ENCODE measurements around the gene MISP3. TPM values are rescaled to one million over a fixed set of nuclear protein-coding genes. Genes with fewer than 3 reads are reported as not detected.

MISP3 gene
- total RNA-seq, 1 experiment from 2014 or later = 3.2 TPM

DNA sequence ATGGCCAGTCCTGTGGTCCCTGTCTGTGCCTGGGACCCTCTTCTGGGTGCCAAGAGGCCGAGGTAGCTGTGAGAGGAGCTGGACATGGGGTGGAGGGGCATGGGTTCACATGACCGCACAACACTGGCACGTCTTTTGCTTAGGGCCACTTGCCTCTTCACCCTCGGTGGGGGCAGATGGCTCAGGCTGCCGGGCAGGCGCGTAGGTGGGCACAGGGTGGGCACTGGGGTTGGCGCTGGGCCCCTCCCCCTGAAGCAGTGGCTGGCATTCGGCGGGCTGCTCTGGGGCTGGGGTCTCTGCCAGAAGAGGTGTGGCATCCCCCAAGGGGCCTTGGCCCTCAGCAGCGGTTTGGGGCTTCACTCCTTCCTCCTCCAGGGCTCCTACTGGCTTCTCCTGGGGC, 19.1 kb upstream of the MISP3 start (continued):
- TF ChIP-seq, protein P1, sequence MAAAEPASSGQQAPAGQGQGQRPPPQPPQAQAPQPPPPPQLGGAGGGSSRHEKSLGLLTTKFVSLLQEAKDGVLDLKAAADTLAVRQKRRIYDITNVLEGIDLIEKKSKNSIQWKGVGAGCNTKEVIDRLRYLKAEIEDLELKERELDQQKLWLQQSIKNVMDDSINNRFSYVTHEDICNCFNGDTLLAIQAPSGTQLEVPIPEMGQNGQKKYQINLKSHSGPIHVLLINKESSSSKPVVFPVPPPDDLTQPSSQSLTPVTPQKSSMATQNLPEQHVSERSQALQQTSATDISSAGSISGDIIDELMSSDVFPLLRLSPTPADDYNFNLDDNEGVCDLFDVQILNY (CRISPR knock-in tag; IDR thresholded peaks at IDR 0.05) = no peak
- TF ChIP-seq OVOL2 (CRISPR knock-in tag; IDR thresholded peaks at IDR 0.05; ENCODE audit: borderline replicate concordance) = no peak

DNA sequence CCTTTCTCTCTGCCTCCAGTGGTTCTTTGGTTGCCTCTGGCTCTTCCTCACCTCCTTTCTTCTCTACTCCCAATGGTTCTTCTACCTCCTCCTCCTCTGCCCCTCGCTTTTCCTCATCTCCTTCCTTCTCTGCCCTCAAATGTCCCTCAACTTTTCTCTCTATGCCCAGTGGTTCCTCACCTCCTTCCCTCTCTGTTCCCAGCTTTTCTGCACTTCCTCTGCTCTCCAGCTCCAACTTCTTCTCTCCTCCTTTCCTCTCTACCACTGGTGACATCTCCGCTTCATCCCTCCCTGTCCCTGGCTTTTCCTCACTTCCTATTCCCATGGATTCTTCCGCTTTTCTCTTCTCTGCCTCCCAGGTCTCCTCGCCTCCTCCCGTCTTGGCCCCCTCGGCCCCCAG, 18.5 kb upstream of the MISP3 start:
- DNase-seq (ENCODE audit: low spot score) (no peak), ATAC-seq (no peak)
- POLR2A ChIA-PET = no interaction called here
- H3K27me3 Mint-ChIP-seq (ENCODE audit: low read depth) = peaks cover 23% of the 10 kb centered on the region
- TF ChIP-seq JAZF1 (CRISPR knock-in tag; IDR thresholded peaks at IDR 0.05) (no peak), MYBL2 (CRISPR knock-in tag; IDR thresholded peaks at IDR 0.05) (no peak), ATF1 (CRISPR knock-in tag; IDR thresholded peaks at IDR 0.05) (no peak), NR2C2 (CRISPR knock-in tag; IDR thresholded peaks at IDR 0.05) (no peak)
- TF ChIP-seq, protein P2, sequence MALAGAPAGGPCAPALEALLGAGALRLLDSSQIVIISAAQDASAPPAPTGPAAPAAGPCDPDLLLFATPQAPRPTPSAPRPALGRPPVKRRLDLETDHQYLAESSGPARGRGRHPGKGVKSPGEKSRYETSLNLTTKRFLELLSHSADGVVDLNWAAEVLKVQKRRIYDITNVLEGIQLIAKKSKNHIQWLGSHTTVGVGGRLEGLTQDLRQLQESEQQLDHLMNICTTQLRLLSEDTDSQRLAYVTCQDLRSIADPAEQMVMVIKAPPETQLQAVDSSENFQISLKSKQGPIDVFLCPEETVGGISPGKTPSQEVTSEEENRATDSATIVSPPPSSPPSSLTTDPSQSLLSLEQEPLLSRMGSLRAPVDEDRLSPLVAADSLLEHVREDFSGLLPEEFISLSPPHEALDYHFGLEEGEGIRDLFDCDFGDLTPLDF (CRISPR knock-in tag; IDR thresholded peaks at IDR 0.05) = no peak
- TF ChIP-seq, protein P3, sequence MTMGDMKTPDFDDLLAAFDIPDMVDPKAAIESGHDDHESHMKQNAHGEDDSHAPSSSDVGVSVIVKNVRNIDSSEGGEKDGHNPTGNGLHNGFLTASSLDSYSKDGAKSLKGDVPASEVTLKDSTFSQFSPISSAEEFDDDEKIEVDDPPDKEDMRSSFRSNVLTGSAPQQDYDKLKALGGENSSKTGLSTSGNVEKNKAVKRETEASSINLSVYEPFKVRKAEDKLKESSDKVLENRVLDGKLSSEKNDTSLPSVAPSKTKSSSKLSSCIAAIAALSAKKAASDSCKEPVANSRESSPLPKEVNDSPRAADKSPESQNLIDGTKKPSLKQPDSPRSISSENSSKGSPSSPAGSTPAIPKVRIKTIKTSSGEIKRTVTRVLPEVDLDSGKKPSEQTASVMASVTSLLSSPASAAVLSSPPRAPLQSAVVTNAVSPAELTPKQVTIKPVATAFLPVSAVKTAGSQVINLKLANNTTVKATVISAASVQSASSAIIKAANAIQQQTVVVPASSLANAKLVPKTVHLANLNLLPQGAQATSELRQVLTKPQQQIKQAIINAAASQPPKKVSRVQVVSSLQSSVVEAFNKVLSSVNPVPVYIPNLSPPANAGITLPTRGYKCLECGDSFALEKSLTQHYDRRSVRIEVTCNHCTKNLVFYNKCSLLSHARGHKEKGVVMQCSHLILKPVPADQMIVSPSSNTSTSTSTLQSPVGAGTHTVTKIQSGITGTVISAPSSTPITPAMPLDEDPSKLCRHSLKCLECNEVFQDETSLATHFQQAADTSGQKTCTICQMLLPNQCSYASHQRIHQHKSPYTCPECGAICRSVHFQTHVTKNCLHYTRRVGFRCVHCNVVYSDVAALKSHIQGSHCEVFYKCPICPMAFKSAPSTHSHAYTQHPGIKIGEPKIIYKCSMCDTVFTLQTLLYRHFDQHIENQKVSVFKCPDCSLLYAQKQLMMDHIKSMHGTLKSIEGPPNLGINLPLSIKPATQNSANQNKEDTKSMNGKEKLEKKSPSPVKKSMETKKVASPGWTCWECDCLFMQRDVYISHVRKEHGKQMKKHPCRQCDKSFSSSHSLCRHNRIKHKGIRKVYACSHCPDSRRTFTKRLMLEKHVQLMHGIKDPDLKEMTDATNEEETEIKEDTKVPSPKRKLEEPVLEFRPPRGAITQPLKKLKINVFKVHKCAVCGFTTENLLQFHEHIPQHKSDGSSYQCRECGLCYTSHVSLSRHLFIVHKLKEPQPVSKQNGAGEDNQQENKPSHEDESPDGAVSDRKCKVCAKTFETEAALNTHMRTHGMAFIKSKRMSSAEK (CRISPR knock-in tag; IDR thresholded peaks at IDR 0.05; ENCODE audit: borderline replicate concordance) = no peak
- no peaks in the 10 kb centered on the region for H3K9me3 Mint-ChIP-seq
- CTCF ChIA-PET = interaction anchor here (0.9 to 1.3 kb wide), 4 partner anchors 11 to 101 kb away, joined by 3 to 4 read pairs (median 4); partner anchors contain the start of genes MISP3 and RLN3
- H3K27ac Mint-ChIP-seq = no peak overlapping the region
- H3K4me3 Mint-ChIP-seq = no peak overlapping the region
- H3K4me1 Mint-ChIP-seq = peaks cover 11% of the 10 kb centered on the region
- H3K36me3 Mint-ChIP-seq = peaks cover 10% of the 10 kb centered on the region

DNA sequence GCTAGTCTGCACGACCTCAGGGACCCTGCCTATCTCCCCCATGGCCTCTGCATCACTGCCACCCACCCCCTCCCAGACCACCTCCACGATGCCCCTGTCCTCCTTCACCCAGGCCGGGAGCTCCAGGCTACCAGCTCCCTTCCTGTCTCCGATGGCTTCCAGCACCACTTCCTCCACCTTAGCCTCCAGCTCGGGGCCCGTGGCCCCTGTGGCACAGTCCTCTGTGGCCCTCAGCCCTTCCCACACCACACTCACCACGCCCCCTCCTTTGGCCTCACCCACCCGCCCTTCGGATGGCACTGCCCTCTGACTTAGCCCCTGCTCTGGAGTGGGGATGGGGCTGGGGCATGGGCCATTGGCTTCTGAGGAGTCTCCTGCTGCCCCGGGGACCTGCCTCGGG, 17.9 kb upstream of the MISP3 start:
- POLR2A ChIA-PET = no interaction called here

More for the DNA sequence above, 17.9 kb upstream of the MISP3 start:
- TF ChIP-seq, protein P4, sequence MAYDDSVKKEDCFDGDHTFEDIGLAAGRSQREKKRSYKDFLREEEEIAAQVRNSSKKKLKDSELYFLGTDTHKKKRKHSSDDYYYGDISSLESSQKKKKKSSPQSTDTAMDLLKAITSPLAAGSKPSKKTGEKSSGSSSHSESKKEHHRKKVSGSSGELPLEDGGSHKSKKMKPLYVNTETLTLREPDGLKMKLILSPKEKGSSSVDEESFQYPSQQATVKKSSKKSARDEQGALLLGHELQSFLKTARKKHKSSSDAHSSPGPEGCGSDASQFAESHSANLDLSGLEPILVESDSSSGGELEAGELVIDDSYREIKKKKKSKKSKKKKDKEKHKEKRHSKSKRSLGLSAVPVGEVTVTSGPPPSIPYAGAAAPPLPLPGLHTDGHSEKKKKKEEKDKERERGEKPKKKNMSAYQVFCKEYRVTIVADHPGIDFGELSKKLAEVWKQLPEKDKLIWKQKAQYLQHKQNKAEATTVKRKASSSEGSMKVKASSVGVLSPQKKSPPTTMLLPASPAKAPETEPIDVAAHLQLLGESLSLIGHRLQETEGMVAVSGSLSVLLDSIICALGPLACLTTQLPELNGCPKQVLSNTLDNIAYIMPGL (CRISPR knock-in tag; IDR thresholded peaks at IDR 0.05) = no peak
- no peak for TF ChIP-seq ESRRA (CRISPR knock-in tag; IDR thresholded peaks at IDR 0.05; ENCODE audit: borderline replicate concordance)
- no peak for TF ChIP-seq NR3C1 (CRISPR knock-in tag; conservative IDR thresholded peaks at IDR 0.05; ENCODE audit: low read depth)
- TF ChIP-seq, protein P3 (CRISPR knock-in tag; IDR thresholded peaks at IDR 0.05; ENCODE audit: borderline replicate concordance) = no peak
- TF ChIP-seq, protein P5, sequence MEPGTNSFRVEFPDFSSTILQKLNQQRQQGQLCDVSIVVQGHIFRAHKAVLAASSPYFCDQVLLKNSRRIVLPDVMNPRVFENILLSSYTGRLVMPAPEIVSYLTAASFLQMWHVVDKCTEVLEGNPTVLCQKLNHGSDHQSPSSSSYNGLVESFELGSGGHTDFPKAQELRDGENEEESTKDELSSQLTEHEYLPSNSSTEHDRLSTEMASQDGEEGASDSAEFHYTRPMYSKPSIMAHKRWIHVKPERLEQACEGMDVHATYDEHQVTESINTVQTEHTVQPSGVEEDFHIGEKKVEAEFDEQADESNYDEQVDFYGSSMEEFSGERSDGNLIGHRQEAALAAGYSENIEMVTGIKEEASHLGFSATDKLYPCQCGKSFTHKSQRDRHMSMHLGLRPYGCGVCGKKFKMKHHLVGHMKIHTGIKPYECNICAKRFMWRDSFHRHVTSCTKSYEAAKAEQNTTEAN (CRISPR knock-in tag; IDR thresholded peaks at IDR 0.05) = no peak
- no peak for TF ChIP-seq EMX1 (CRISPR knock-in tag; IDR thresholded peaks at IDR 0.05)
- TF ChIP-seq, protein P6, sequence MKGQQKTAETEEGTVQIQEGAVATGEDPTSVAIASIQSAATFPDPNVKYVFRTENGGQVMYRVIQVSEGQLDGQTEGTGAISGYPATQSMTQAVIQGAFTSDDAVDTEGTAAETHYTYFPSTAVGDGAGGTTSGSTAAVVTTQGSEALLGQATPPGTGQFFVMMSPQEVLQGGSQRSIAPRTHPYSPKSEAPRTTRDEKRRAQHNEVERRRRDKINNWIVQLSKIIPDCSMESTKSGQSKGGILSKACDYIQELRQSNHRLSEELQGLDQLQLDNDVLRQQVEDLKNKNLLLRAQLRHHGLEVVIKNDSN (CRISPR knock-in tag; IDR thresholded peaks at IDR 0.05) = no peak
- TF ChIP-seq TEAD4 (CRISPR knock-in tag; IDR thresholded peaks at IDR 0.05) = no peak
- DNase-seq (ENCODE audit: low spot score) (no peak), ATAC-seq (no peak)
- Mint-ChIP-seq H3K4me1 (peaks cover 11% of the 10 kb centered on the region), H3K4me3 (no peak overlapping the region), H3K27me3 (ENCODE audit: low read depth) (peaks cover 29% of the 10 kb centered on the region), H3K27ac (no peak overlapping the region), H3K36me3 (peaks cover 10% of the 10 kb centered on the region), H3K9me3 (no peaks in the 10 kb centered on the region)
- CTCF ChIA-PET = interaction anchor here (0.9 to 1.3 kb wide), 4 partner anchors 12 to 102 kb away, joined by 3 to 4 read pairs (median 4); partner anchors contain the start of genes MISP3 and RLN3
